HG03196 (cell line): ENCODE results near the gene PGM3.

Experiments used
- ATAC-seq: cut with Tn5 transposase; IDR thresholded peaks from one replicate; pipeline ENCODE4 v1.9.1; 2021; ENCODE audit not compliant: unreplicated experiment

The PGM3 gene

GRCh38 chr6:83185096-83185495 lies 8.0 kb downstream of the PGM3 start:
- no peak for ATAC-seq

GRCh38 chr6:83183082-83183828 lies 9.8 kb downstream of the PGM3 start:
- ATAC-seq = no peak

- ATAC-seq = no peak
These were observed 11.0 kb downstream of the PGM3 start for GRCh38 chr6:83182114-83182513.

- no peak for ATAC-seq
These were observed 12.6 kb downstream of the PGM3 start for GRCh38 chr6:83180426-83180950.

- ATAC-seq = no peak
These were observed 16.8 kb downstream of the PGM3 start for GRCh38 chr6:83176246-83176645.

GRCh38 chr6:83169511-83169910 lies 23.6 kb downstream of the PGM3 start:
- ATAC-seq = no peak

GRCh38 chr6:83169106-83169505 lies 24.0 kb downstream of the PGM3 start:
- ATAC-seq = no peak

GRCh38 chr6:83168556-83168955 lies 24.5 kb downstream of the PGM3 start:
- no peak for ATAC-seq

GRCh38 chr6:83167726-83168278 lies 25.3 kb downstream of the PGM3 start:
- ATAC-seq = no peak

GRCh38 chr6:83160167-83160566 lies 32.9 kb downstream of the PGM3 start:
- ATAC-seq = no peak

- ATAC-seq = no peak
These were observed 37.3 kb downstream of the PGM3 start for GRCh38 chr6:83155794-83156193.

- ATAC-seq = no peak
These were observed 39.1 kb downstream of the PGM3 start for GRCh38 chr6:83153883-83154521.

GRCh38 chr6:83152913-83153312 lies 40.2 kb downstream of the PGM3 start:
- ATAC-seq = no peak

GRCh38 chr6:83151114-83151513 lies 42.0 kb downstream of the PGM3 start:
- ATAC-seq = no peak

GRCh38 chr6:83138758-83139157 lies 54.3 kb downstream of the PGM3 start:
- ATAC-seq = no peak

GRCh38 chr6:83138118-83138722 lies 54.8 kb downstream of the PGM3 start:
- ATAC-seq = no peak

GRCh38 chr6:83132121-83132520 lies 60.9 kb downstream of the PGM3 start:
- ATAC-seq = no peak

- no peak for ATAC-seq
These were observed 65.1 kb downstream of the PGM3 start for GRCh38 chr6:83127976-83128375.

GRCh38 chr6:83127258-83127657 lies 65.8 kb downstream of the PGM3 start:
- no peak for ATAC-seq

- no peak for ATAC-seq
These were observed 66.3 kb downstream of the PGM3 start for GRCh38 chr6:83126807-83127206.

GRCh38 chr6:83126223-83126622 lies 66.8 kb downstream of the PGM3 start:
- no peak for ATAC-seq

GRCh38 chr6:83125425-83125824 lies 67.6 kb downstream of the PGM3 start:
- no peak for ATAC-seq
